ENCODE data around the gene FRAS1.
A peak's percentile ranks its signal among the peaks of the same experiment; 100 is the strongest.
"Not testable (repeated sequence)": the region's sequence is repeated elsewhere in the genome, so short reads cannot be mapped to it uniquely, and the experiment has no call there.

FRAS1 gene

GRCh38 chr4:78524009-78524408, 466.9 kb downstream of the FRAS1 start:
- DNase-seq, result no peak

- no peak for DNase-seq
Observed at GRCh38 chr4:78525559-78525958, 468.4 kb downstream of the FRAS1 start.

- no peak for DNase-seq
Observed at GRCh38 chr4:78527103-78527502, 470.0 kb downstream of the FRAS1 start.

- no peak for DNase-seq
Observed at GRCh38 chr4:78527555-78527954, 470.4 kb downstream of the FRAS1 start.

- DNase-seq, result no peak
Observed at GRCh38 chr4:78528327-78528726, 471.2 kb downstream of the FRAS1 start.

- no peak for DNase-seq
Observed at GRCh38 chr4:78529569-78530209, 472.6 kb downstream of the FRAS1 start.

- no peak for DNase-seq
Observed at GRCh38 chr4:78532046-78532445, 474.9 kb downstream of the FRAS1 start.

- DNase-seq, result no peak
Observed at GRCh38 chr4:78533854-78534253, 476.7 kb downstream of the FRAS1 start.

- no peak for DNase-seq
Observed at GRCh38 chr4:78534286-78534955, 477.3 kb downstream of the FRAS1 start.

GRCh38 chr4:78542373-78542772, 485.2 kb downstream of the FRAS1 start:
- DNase-seq, result no peak

- DNase-seq, result peak; percentile 63
Observed at GRCh38 chr4:78543424-78544125, 486.5 kb downstream of the FRAS1 start.

- no peak for DNase-seq
Observed at GRCh38 chr4:78544678-78545077, 487.6 kb downstream of the FRAS1 start.

GRCh38 chr4:78545275-78546246, 488.4 kb downstream of the FRAS1 start:
- DNase-seq, result no peak

- DNase-seq, result not testable (repeated sequence)
Observed at GRCh38 chr4:78547899-78548298, 490.8 kb downstream of the FRAS1 start.

- DNase-seq, result not testable (repeated sequence)
Observed at GRCh38 chr4:78548889-78549288, 491.8 kb downstream of the FRAS1 start.

GRCh38 chr4:78551420-78552351, 494.6 kb downstream of the FRAS1 start, which contains the start of gene ANXA3:
TSS of gene ANXA3 (plus strand) at chr4:78551770. CDS start at chr4:78554474, 2,704 bp downstream.
- peak; percentile 69 for DNase-seq

GRCh38 chr4:78552389-78553042, 495.4 kb downstream of the FRAS1 start:
- DNase-seq, result peak; percentile 29

GRCh38 chr4:78553043-78553396, 495.9 kb downstream of the FRAS1 start:
- no peak for DNase-seq

- no peak for DNase-seq
Observed at GRCh38 chr4:78553529-78554060, 496.5 kb downstream of the FRAS1 start.

- DNase-seq, result no peak
Observed at GRCh38 chr4:78556665-78557064, 499.5 kb downstream of the FRAS1 start.

GRCh38 chr4:78557841-78558240, 500.7 kb downstream of the FRAS1 start:
- no peak for DNase-seq

All from NCI-H146 (cell line).